HG03354 (cell line): ENCODE data around the gene IGSF9B.
"Not testable (repeated sequence)": the region's sequence is repeated elsewhere in the genome, so short reads cannot be mapped to it uniquely, and the experiment has no call there.

Experiments used
- ATAC-seq: cut with Tn5 transposase; IDR thresholded peaks from one replicate; pipeline ENCODE4 v1.9.1; 2021; ENCODE audit warnings: mild to moderate bottlenecking; ENCODE audit not compliant: unreplicated experiment, poor library complexity, severe bottlenecking

The IGSF9B gene

GRCh38 chr11:133956650-133957633 is at the start of gene IGSF9B:
Gene IGSF9B (minus strand): TSS chr11:133956968. CDS start chr11:133956754, 214 bp downstream.
- peak; percentile 99 for ATAC-seq

- ATAC-seq: no peak
Measured at GRCh38 chr11:134004496-134005172, 47.9 kb upstream of the IGSF9B start.

GRCh38 chr11:134003792-134004495 is 47.2 kb upstream of the IGSF9B start:
- no peak for ATAC-seq

- ATAC-seq: not testable (repeated sequence)
Measured at GRCh38 chr11:134002819-134003218, 46.1 kb upstream of the IGSF9B start.

- not testable (repeated sequence) for ATAC-seq
Measured at GRCh38 chr11:134002338-134002737, 45.6 kb upstream of the IGSF9B start.

- ATAC-seq: no peak
Measured at GRCh38 chr11:134001596-134001995, 44.8 kb upstream of the IGSF9B start.

- ATAC-seq: no peak
Measured at GRCh38 chr11:134001088-134001487, 44.3 kb upstream of the IGSF9B start.

GRCh38 chr11:133999355-133999754 is 42.6 kb upstream of the IGSF9B start:
- no peak for ATAC-seq

GRCh38 chr11:133997554-133997953 is 40.8 kb upstream of the IGSF9B start:
- no peak for ATAC-seq

- no peak for ATAC-seq
Measured at GRCh38 chr11:133996671-133997070, 39.9 kb upstream of the IGSF9B start.

GRCh38 chr11:133995066-133995465 is 38.3 kb upstream of the IGSF9B start:
- no peak for ATAC-seq

- ATAC-seq: no peak
Measured at GRCh38 chr11:133993921-133994320, 37.2 kb upstream of the IGSF9B start.

GRCh38 chr11:133993107-133993506 is 36.3 kb upstream of the IGSF9B start:
- no peak for ATAC-seq

GRCh38 chr11:133992121-133992520 is 35.4 kb upstream of the IGSF9B start:
- no peak for ATAC-seq

GRCh38 chr11:133991101-133991500 is 34.3 kb upstream of the IGSF9B start:
- ATAC-seq: no peak

- no peak for ATAC-seq
Measured at GRCh38 chr11:133990501-133990900, 33.7 kb upstream of the IGSF9B start.

- ATAC-seq: no peak
Measured at GRCh38 chr11:133988686-133989410, 32.1 kb upstream of the IGSF9B start.

GRCh38 chr11:133987171-133987570 is 30.4 kb upstream of the IGSF9B start:
- no peak for ATAC-seq
